Lower lobe of right lung (tissue), 2 donors: ENCODE results near the gene HSFX4. TPM values are rescaled to one million over a fixed set of nuclear protein-coding genes. Genes with fewer than 3 reads are reported as not detected.
"Not testable (repeated sequence)": the region's sequence is repeated elsewhere in the genome, so short reads cannot be mapped to it uniquely, and the experiment has no call there.

Experiments
- ATAC-seq, 2 donors: fragments of 200-7000 bp; cut with Tn5 transposase; one replicate each; pipeline ENCODE4 v1.9.1; 2020 to 2022; ENCODE audit warnings: mild to moderate bottlenecking in 2 of 2, moderate library complexity in 2 of 2
- DNase-seq: peaks from one replicate; pipeline ENCODE4 v3.0.0-alpha.2; 2020
- H3K27ac ChIP-seq: fragments of 200-600 bp; one replicate; pipeline ENCODE4 v1.8.0; 2022
- H3K27me3 ChIP-seq: fragments of 200-600 bp; one replicate; pipeline ENCODE4 v1.8.0; 2022; ENCODE audit warnings: low read depth
- H3K36me3 ChIP-seq: fragments of 200-600 bp; one replicate; pipeline ENCODE4 v1.8.0; 2022; ENCODE audit warnings: mild to moderate bottlenecking
- H3K4me1 ChIP-seq: fragments of 200-600 bp; one replicate; pipeline ENCODE4 v1.8.0; 2022
- H3K4me3 ChIP-seq: fragments of 200-600 bp; one replicate; pipeline ENCODE4 v1.8.0; 2022; ENCODE audit warnings: mild to moderate bottlenecking
- H3K9me3 ChIP-seq: fragments of 200-600 bp; one replicate; pipeline ENCODE4 v1.8.0; 2022
- intact Hi-C: fragments of 100-400 bp; cut with DNase I; formaldehyde crosslinking; loops from one replicate; pipeline ENCODE4 v1.11.0; 2022
- total RNA-seq: library from RNA; stranded (reverse); fragmentation: NEBNext Ultra II Directional; extraction: Animal tissue kit (Norgen Biotek cat#: 25700); gene quantifications from one replicate; pipeline ENCODE4 v1.2.1, GENCODE V29; 2021
- TF ChIP-seq, protein P1 (sequence below): fragments of 200-600 bp; IDR thresholded peaks from one replicate; pipeline ENCODE4 v1.8.0; 2022; ENCODE audit warnings: antibody characterized with exemption, mild to moderate bottlenecking
- donor health status: DM: no; HTN: yes; CAD: no; lungs with severe emphysema.

The HSFX4 gene
- total RNA-seq, 1 donor from 2014 or later, result not detected

DNA sequence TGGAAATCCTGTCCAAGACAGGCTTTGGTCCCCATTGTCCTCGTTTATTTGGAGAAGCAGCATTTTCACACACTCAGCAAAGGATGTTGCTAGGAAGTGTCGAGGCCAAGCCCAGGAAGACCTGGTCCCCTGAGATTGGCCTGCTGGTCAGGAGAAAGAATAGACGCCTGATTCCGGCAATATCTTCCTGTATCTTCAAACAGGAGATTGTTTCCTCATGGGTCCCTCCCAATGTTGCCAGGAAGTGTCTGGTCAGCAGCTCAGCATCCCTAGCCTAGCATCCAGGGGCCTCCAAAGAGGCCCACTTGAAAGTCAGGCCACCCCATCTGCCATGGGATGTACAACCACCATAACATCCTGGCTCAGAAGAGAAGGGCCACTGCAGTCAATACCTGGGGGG lies 2.0 kb downstream of the HSFX4 start:
- H3K27ac ChIP-seq, ATAC-seq, intact Hi-C loops, H3K9me3 ChIP-seq, H3K36me3 ChIP-seq, H3K27me3 ChIP-seq, H3K4me1 ChIP-seq, H3K4me3 ChIP-seq, DNase-seq: not testable (repeated sequence)

DNA sequence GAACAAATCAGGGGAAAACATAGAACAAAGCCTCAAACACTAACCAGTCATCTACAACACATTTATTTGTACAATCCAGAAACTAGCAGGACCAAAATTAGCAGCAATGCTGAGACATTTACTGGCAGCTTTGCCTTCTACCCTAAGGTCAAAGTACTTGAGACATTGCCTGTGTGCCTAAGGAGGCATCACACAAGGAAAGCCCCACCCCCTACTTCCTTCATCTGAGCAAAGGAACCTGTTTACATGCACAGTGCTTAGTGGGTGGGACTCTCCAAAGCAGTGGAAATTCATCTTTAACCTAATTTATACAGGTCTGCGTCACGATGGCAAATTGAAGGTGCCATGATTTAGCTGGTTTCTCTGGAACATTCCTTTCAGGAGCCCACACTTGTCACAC lies 2.8 kb downstream of the HSFX4 start:
- DNase-seq, result not testable (repeated sequence)

DNA sequence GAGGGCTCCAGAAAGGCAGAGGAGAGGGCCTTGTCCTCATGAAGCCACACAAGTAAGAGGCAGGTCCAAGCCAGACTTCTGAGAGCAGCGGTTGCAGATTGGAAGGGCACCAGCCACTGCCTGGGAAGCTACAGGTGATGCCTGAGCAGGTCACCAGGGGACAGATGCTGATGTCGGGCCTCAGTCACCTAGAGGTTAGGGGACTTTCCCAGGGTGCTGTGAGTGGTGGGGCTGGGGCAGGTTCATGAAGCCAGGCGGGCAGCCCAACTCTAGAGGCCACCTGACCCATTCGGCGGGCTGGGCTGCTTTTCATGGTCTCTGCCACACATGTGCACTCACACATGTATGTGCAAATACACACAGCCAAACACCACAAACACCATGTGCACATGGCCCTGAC lies 3.6 kb downstream of the HSFX4 start:
- H3K9me3 ChIP-seq, H3K4me1 ChIP-seq, H3K36me3 ChIP-seq, ATAC-seq, H3K4me3 ChIP-seq, H3K27me3 ChIP-seq, intact Hi-C loops, DNase-seq, H3K27ac ChIP-seq: not testable (repeated sequence)

More for the DNA sequence above, 2.8 kb downstream of the HSFX4 start:
- ATAC-seq, intact Hi-C loops, H3K27me3 ChIP-seq, H3K9me3 ChIP-seq, H3K27ac ChIP-seq, H3K4me3 ChIP-seq, H3K4me1 ChIP-seq, H3K36me3 ChIP-seq: not testable (repeated sequence)

DNA sequence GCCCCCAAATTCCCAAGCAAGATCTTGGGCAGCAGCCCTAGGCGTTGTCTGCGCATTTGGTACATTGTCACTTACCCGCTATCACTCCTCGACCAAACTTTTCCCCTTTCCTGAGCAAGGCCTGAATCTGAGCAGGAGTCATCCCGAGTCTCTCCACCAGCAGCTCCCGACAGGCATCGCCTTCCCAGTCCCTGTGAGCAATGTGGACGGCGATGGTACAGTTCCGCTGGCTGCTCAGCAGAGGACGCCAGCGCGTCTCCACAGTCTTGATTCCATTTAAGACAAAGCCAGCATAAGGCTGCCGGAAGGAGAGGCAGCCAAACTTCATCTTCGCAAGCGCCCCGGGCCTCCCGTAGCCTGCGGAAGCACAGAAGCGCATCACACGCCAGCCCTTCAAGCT lies 4.2 kb downstream of the HSFX4 start:
- H3K27ac ChIP-seq, DNase-seq, H3K4me1 ChIP-seq, H3K4me3 ChIP-seq, ATAC-seq, H3K9me3 ChIP-seq, H3K36me3 ChIP-seq, intact Hi-C loops, H3K27me3 ChIP-seq: not testable (repeated sequence)

DNA sequence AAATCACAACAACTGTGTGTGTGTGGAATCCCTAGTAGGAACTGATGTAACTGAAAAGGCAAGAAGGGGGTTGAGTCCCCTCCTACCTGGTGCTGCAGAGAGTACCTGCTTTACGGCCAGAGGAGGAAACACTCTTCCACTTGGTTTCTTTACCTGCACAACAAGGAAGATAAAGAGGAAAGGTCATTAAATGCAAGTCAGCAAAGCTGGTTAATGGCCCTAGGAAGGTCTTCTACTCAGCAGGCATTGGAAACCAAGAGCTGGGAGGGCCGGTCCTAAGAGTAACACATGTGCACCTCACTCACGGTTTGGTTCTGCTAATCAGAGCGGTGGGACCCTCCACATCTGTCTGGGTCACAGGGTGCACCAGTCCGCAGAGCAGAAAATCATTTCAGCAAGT lies 8.0 kb downstream of the HSFX4 start:
- ATAC-seq, H3K4me1 ChIP-seq, H3K9me3 ChIP-seq, H3K27me3 ChIP-seq, DNase-seq, H3K36me3 ChIP-seq, intact Hi-C loops: not testable (repeated sequence)
- H3K4me3 ChIP-seq, result peak overlapping the region; percentile 71
- H3K27ac ChIP-seq, result peak overlapping the region; percentile 81

DNA sequence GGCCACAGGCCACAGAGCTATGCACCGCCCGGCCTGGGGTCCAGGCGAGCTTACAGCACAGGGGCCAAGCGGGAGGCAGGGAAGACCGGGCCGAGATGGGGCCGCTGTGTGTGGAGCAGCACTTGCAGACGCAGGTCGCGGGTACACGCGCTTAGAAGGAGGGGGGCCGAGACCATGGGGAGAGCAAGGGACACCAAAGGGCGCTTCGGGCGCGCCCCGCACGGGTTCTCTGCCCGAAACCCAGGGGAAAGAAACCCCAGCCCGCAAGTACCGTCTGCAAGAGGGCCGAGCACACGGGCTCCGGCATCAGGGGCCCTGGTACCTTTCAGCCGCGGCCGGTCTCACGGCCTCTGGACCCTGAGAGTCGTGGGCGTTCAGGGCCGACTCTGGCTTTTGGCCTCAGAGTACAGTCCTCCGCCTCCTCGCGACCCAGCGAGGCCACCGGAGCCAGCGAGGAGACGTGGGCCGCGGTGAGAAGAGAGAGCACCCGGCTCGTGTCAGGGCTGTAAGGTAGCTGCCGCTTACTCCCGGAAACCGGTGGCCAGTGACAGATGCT lies 8.6 kb downstream of the HSFX4 start:
- H3K4me1 ChIP-seq, result peaks cover 5% of the 10 kb centered on the region
- ATAC-seq, result no peak
- intact Hi-C loops, result no loop called here
- TF ChIP-seq, protein P1, sequence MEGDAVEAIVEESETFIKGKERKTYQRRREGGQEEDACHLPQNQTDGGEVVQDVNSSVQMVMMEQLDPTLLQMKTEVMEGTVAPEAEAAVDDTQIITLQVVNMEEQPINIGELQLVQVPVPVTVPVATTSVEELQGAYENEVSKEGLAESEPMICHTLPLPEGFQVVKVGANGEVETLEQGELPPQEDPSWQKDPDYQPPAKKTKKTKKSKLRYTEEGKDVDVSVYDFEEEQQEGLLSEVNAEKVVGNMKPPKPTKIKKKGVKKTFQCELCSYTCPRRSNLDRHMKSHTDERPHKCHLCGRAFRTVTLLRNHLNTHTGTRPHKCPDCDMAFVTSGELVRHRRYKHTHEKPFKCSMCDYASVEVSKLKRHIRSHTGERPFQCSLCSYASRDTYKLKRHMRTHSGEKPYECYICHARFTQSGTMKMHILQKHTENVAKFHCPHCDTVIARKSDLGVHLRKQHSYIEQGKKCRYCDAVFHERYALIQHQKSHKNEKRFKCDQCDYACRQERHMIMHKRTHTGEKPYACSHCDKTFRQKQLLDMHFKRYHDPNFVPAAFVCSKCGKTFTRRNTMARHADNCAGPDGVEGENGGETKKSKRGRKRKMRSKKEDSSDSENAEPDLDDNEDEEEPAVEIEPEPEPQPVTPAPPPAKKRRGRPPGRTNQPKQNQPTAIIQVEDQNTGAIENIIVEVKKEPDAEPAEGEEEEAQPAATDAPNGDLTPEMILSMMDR, result no peak
- H3K27me3 ChIP-seq, result no peaks in the 10 kb centered on the region
- H3K27ac ChIP-seq, result peak overlapping the region; percentile 81
- DNase-seq, result peak; percentile 55
- no peaks in the 10 kb centered on the region for H3K9me3 ChIP-seq
- peak overlapping the region; percentile 71 for H3K4me3 ChIP-seq
- H3K36me3 ChIP-seq, result no peaks in the 10 kb centered on the region

DNA sequence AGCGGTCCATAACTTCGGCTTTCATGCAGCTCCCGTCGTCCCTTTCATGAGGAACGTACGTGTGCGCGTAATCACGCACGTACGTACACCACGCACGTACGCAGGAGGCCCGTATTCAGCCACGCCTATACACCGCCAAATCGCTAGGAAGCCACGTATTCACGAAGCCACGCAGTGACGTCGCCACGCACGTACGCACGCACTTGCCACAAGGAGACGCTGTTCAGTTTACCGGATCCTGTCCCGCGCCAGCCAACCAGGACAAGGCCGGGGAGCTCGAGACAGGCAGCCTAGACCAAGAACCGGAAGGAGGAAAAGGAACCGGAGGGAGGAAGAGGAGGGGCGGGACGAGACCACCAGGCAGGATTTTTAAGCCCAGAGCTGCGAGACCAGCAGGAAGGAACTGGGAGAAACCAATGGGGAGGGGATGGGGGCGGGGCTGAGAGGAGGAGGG lies 9.1 kb downstream of the HSFX4 start, which contains the start of gene EOLA2:
EOLA2 (minus strand) TSS at position 65 of the 454 bp plus-strand sequence. CDS start 4,617 bp downstream, outside the sequence.
- TF ChIP-seq, protein P1, result peak; percentile 52
- peak within 1 kb of the TSS; percentile 71 for H3K4me3 ChIP-seq
- no peaks in the 10 kb centered on the region for H3K36me3 ChIP-seq
- H3K4me1 ChIP-seq, result peaks cover 5% of the 10 kb centered on the region
- ATAC-seq (peak; percentile 70 to 74), DNase-seq (peak; percentile 97)
- H3K9me3 ChIP-seq, result no peaks in the 10 kb centered on the region
- H3K27me3 ChIP-seq, result no peaks in the 10 kb centered on the region
- H3K27ac ChIP-seq, result peak within 1 kb of the TSS; percentile 81
- intact Hi-C loops, result no loop called here

DNA sequence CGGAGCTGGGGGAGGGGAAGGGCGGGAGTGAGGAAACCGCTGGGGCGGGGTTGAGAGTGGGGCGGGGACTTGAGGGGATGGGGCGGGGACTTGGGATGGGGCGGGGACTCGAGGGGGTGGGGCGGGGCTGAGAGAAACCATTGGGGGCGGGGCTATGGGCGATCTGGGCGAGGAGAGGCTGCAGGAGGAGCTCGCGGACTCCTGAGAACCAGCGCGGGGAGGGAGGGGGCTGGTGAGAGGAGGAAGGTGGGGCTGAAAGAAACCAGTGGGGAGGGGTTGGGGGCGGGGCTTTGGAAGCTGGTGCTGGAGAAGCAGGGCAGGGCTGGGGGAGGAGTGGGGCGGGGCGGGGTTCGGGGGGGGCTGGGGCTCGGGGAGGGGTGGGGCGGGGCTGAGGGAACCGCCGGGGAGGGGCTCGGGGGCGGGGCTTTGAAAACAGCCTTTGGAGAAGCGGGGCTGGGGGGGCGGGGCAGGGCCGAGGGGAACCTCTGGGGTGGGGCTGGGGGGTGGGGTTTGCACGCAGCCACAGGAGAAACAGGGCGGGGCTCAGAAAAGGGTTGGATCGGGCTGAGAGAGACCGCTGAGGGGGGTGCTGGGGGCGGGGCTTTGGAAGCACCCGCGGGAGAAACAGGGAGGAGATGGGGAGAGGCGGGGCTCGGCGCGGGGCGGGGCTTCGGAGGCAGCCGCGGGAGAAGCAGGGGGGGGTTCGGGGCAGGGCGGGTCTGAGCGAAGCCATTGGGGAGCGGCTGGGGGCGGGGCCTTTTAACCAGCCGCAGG lies 9.7 kb downstream of the HSFX4 start:
- peak overlapping the region; percentile 84 for H3K27ac ChIP-seq
- H3K4me3 ChIP-seq, result peak overlapping the region; percentile 71
- DNase-seq (peak; percentile 96), ATAC-seq (peak; percentile 45 to 77)
- TF ChIP-seq, protein P1, result no peak
- no peaks in the 10 kb centered on the region for H3K36me3 ChIP-seq
- H3K4me1 ChIP-seq, result peaks cover 5% of the 10 kb centered on the region
- H3K9me3 ChIP-seq, result no peaks in the 10 kb centered on the region
- intact Hi-C loops, result no loop called here
- no peaks in the 10 kb centered on the region for H3K27me3 ChIP-seq
